NCI-H1694 treated with DMSO at 0.1 percent for 48 hours (cell line): ENCODE data around the gene FAM237B.

ENCODE experiments used
- DNase-seq: peaks from one replicate; lab custom pipeline; 2025; lab: John Stamatoyannopoulos, UW

Gene FAM237B

DNA sequence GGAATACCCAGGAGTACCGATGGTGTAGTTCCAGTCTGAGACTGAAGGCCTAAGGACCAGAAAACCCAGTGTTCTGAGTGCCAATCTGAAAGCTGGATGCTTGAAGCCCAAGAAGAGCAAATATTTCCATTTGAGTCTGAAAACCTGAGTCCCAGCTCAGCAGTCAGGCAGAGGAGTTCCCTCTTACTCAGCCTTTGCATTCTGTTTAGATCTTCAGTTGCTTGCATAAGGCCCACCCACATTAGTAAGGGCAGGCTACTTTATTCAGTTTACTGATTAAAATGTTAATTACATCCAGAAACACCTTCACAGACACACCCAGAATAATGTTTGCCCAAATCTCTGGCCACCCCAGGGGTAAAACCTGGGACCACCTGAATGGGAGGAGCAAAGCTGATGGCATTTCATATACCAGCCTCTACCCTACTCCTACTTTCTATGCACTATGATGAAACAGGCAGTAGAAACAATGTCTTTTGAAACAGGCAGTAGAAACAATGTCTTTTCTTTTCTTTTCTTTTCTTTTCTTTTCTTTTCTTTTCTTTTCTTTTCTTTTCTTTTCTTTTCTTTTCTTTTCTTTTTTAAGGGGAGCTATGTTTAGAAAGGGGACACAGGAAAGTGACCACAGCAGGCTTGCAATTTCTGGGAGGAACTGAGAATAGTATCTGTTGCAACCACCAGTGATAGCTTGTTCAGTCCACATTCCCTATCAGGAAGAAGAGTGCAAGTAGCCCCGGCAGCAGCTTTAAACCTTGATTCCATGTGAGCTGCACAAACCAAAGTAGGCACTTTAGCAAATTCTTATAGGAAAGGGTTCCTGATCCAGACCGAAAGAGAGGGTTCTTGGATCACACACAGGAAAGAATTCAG, 30.6 kb downstream of the FAM237B start:
- DNase-seq = no peak

- no peak for DNase-seq
Measured at GRCh38 chr7:90288154-90288553, 33.0 kb downstream of the FAM237B start.

- DNase-seq = no peak
Measured at GRCh38 chr7:90276033-90276728, 44.9 kb downstream of the FAM237B start.

- DNase-seq = no peak
Measured at GRCh38 chr7:90274161-90274560, 46.9 kb downstream of the FAM237B start.

GRCh38 chr7:90272242-90272641, 48.9 kb downstream of the FAM237B start:
- DNase-seq = no peak

- DNase-seq = no peak
Measured at GRCh38 chr7:90271753-90272152, 49.4 kb downstream of the FAM237B start.

DNA sequence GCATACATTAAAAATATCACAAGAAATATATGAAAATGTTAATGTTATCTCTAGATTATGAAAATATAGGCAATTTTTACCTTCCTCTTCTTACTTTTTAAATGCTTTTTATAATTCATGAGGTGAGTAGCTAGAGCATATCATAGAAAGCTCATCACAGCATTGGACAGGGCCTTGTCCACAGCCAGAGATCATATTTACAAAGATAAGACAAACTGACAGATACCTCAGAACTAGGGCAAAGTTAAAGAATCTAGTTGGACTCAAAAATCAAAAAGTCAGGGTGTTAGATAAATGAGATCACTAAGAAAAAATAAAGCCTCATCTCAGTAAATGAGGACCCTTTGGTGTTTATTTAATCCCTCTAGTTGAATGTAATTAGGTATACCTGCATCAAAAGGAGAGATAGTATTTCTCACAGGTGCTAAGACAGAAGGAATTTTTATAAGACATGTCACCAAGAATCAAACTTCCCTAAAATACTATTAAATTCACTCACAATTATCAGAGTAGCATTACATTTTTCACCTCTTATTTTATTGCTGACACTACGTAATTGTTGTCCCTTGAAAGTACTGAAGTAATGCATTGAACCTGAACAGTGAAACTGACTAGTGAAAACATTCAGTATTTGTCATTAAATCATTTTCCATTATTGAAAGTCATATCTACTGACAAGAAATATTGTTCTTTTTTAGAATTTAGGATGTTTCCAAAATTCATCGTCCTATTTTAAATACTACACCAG, 50.5 kb downstream of the FAM237B start:
- no peak for DNase-seq

- no peak for DNase-seq
Measured at GRCh38 chr7:90269163-90269562, 51.9 kb downstream of the FAM237B start.

DNA sequence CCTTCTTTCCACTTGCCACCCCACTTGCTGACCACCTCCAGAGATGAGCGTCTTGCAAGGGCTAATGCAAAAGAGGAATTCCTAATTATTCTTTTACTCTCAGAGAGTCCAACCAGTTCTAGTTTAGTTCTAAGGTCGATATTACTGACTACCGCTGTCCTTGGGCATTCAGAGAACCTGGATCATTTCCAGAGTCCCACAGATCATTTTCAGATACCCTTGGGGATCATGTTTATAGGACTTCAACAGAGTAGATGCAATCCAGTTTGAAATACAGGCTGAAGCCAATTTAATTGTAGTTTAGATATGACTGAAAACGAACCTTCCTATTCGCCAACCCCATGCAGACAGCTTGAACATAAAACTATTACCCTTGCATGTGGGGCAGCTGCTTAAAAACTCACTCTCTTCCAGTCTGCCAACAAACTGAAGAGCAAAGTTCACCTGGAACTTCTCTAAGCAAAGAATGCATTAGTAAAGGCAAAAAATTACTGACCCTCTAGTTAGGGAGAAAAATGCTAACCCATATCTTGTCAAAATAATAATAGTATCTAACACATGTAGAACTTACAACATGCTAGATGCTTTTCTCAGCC, 53.7 kb downstream of the FAM237B start:
- DNase-seq = no peak

GRCh38 chr7:90266808-90267207, 54.3 kb downstream of the FAM237B start:
- DNase-seq = no peak
